HG03108 (cell line): ENCODE measurements around the gene SRMS.
"Not testable (repeated sequence)": the region's sequence is repeated elsewhere in the genome, so short reads cannot be mapped to it uniquely, and the experiment has no call there.

Experiments used
- ATAC-seq: cut with Tn5 transposase; IDR thresholded peaks from one replicate; pipeline ENCODE4 v1.9.1; 2021; ENCODE audit warnings: moderate library complexity; ENCODE audit not compliant: unreplicated experiment

Gene SRMS

DNA sequence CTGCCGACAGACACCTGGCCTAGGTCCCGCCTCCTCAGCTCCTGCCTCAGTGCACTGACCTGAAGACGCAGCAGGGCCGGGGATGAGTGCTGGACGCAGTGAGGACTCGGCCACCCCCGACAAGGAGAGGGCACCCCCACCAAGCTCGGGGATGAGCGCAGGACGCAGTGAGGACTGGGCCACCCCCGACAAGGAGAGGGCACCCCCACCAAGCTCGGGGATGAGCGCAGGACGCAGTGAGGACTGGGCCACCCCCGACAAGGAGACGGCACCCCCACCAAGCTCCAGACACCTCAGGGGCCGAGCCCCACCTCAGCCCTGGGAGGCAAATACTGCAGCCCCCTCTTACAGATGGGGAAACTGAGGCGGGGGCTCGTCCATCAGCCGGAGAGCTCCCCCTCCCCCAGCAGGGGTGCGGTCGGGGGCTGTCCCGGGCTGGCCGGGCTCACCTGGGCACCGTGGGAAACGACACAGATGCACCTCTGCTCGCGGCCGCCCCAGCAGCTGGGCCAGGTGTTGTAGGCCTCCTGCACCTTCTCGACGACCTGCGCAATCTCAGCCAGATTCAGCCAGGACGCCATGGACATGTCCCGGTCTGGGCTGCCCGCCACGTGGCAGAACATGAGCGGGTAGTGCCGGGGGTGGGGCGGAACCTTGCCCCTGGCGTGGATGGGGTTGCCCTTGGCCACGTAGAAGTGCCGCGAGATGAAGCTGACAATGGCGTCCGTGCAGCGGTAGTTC, 19.0 kb upstream of the SRMS start:
- ATAC-seq: no peak

GRCh38 chr20:63565699-63566335, 18.3 kb upstream of the SRMS start:
- no peak for ATAC-seq

GRCh38 chr20:63565021-63565698, 17.6 kb upstream of the SRMS start:
- no peak for ATAC-seq

DNA sequence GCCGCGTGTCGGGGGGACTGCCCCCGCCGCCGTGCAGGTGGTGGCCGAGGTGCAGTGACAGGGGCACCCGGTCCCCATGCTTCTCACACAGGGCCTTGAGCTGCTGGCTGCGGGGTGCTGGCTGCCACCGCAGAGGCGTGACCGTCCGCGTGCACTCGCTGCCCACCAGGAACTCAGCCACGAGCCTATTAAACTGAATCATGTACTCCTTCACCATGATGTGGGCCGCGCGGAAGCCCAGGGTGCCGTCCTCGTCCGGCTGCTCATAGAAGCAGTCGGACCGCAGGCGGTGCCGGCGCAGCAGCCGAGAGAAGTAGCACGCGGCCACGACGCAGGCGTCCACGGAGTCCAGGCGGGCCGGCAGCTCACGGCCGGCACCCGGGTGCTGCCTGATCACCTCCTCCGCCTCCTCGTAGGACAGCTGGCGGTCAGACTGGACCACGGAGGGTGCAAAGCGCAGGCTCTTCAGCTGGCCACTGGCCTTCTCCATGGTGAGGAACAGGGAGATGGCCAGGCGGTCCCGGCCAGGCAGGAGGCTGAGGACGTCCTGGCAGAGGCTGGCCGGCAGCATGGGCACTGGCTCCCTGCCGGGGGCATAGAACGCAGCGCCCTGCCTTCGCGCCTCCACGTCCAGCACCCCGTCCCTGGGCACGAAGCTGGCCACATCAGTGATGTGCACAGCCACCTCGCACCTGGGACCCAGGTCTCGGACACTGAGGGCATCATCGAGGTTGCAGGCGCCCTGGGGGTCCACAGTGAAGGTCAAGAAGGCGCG, 16.7 kb upstream of the SRMS start:
- no peak for ATAC-seq

GRCh38 chr20:63563225-63563935, 15.8 kb upstream of the SRMS start:
- ATAC-seq: no peak

- no peak for ATAC-seq
Measured at GRCh38 chr20:63562461-63563224, 15.1 kb upstream of the SRMS start.

GRCh38 chr20:63561624-63562396, 14.3 kb upstream of the SRMS start:
- no peak for ATAC-seq

DNA sequence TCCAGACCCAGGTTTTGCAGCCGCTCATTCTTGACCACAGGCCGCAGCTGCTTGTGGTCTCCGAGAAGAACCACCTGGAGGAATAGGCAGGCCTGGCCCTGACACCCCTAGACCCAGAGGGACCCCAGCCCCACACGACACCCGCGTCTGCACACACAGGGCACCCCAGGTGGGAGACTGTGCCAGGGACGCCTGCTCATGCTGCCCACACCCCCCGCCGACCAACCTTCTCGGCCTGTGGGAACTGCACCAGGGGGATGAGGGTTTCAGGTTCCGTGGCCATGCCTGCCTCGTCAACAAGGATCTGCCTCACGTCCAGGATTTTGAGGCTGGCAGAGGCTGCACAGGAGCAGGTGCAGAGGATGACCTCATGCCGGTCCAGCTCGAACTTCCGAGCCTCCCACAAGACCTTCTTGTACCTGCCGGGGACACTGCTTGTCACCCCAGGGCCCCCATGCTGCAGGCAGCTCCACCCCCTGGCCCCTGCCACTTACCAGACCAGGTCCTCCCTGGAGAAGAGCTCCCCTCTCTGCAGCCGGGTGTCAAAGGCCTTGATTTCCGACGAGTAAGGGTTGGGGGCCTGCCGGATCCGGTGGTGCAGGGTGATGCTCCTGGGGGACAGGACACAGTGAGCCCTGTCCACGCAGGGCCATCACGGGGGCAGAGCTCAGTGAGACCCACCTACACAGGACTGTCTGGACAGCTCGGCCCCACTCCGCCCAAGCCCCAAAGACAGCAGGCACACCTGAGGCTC, 13.5 kb upstream of the SRMS start:
- no peak for ATAC-seq

- no peak for ATAC-seq
Measured at GRCh38 chr20:63560333-63560805, 12.8 kb upstream of the SRMS start.

- not testable (repeated sequence) for ATAC-seq
Measured at GRCh38 chr20:63559485-63560332, 12.2 kb upstream of the SRMS start.

DNA sequence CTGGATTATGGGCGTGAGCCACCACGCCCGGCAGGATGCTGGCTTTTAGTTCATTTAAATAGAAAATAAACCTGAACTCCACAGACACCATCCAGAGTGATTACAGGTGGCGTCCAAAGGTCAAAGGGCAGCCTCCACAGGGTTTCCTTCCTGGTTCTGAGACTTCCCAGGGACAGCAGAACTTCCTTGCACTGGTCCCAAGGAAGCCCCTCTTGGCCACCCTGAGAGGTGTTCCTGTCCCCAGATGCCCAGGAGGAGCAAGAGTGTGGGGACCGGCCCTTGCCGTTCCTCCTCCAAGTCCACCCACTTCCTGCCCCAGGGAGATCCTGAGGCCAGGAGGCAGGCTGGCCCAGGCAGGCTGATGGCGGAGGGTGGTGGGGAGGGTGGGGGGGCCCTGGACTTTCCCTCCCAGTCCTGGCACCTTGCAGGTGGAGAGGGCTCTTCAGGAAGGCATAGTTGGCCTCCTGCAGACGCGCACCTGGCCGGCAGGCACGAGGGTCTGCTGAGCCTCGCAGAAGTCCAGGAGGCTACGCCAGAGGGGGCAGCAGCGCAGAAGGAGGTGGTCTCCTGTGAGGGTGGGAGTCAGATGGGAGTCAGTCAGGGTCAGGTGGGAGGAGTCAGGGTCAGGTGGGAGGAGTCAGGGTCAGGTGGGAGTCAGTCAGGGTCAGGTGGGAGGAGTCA, 11.4 kb upstream of the SRMS start:
- no peak for ATAC-seq

DNA sequence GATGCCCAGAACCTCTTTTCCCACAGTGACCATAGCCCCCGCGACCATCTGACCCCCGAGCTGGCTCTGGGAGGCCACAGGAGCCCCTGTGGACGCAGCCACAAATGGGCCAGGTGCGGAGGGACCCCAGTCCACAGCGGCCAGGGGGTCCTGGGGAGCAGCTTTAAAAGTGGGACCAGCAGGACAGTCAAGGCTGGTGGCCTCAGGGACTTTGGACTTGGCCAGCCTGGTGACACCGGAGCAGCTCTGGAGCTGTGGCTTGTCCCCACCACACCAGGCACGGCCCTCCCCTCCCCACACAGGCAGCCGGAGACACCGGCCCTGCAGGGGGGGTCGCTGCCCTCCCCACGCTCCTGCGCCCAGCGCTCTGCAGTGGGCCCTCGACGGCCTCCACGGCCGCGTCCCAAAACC, 9.9 kb upstream of the SRMS start:
- no peak for ATAC-seq

- ATAC-seq: no peak
Measured at GRCh38 chr20:63556873-63557478, 9.4 kb upstream of the SRMS start.

DNA sequence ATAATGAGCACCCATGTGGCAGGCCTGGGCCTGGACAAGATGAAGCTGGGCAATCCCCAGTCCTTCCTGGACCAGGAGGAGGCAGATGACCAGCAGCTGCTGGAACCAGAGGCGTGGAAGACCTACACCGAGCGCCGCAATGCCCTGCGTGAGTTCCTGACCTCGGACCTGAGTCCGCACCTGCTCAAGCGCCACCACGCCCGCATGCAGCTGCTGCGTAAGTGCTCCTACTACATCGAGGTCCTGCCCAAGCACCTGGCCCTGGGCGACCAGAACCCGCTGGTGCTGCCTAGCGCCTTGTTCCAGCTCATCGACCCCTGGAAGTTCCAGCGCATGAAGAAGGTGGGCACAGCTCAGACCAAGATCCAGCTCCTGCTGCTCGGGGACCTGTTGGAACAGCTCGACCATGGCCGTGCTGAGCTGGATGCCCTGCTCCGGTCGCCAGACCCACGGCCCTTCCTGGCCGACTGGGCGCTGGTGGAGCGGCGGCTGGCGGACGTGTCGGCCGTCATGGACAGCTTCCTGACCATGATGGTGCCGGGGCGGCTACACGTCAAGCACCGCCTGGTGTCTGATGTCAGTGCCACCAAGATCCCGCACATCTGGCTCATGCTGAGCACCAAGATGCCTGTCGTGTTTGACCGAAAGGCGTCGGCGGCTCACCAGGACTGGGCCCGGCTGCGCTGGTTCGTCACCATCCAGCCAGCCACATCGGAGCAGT, 8.3 kb upstream of the SRMS start:
- no peak for ATAC-seq

DNA sequence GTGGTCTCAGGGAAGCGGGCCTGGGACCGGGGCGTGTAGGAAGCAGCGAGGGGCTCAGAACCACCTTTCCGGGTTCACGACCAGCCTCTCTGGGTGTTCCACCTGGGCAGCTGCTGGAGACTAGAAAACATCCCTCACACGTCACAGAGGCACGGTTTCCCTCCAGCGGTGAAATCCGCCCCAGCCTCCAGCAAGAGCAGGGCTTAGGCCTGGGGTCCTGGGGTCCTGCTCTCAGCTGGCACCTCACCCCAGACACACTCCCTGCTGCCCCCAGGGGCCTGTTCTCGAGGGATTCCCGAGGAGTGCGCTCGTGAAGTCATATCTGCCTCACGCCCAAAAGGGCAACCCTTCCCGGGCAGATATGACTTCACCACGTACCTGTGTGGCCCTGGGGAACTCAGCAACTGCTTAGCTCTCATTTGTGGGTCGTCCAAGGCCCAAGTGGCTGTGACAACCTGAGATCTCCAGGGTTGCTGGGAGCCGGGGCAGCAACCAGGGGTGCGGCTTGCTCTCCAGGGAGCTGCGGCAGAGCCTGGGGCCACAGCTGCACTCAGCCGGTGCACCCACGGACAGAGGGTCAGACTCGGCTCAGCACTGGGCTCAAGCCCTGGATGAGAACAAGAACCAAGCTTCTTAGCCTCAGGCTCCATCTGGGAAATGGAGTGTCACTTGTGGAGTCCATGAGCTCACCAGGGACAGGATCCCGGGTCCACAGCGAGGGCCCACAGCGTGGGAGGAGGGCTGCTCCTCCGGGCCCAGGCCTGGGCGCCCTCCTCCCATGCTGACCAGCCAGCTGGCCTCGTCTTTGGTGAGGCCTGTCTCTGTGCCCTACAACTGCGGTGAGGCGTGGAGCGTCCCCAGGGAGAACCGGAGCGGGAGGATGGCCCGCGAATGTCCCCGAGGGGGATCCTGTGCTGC, 7.1 kb upstream of the SRMS start:
- no peak for ATAC-seq
